Measurements from ENCODE around the gene FAM151A. TPM values are rescaled to one million over a fixed set of nuclear protein-coding genes. Genes with fewer than 3 reads are reported as not detected.

FAM151A gene
- total and polyA plus RNA-seq, 7 donors = 3.2 to 5.4 (median 3.7) TPM; not detected in 4

DNA sequence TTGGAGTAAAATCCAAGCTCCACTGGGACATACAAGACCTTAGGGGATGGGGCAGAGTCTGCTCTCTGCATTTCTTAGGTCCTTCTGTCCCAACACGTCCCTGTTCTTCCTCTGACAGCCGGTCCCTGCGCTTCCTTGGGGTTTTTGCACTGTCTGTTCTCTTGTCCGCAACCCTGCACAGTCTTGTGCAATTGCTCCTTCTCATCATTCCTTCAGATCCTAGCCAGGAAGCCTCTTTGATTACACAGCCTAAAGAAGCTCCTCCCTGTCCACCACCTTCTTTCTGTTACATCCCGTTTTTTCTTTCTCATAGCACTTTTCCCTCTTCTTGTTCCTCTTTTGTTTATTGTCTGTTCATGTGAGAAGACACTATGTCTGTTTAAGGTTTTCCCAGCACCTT, 55.4 kb downstream of the FAM151A start:
- no peaks in the 10 kb centered on the region for H3K9me3 ChIP-seq
- peak overlapping the region; percentile 50 to 79 (median 66) for H3K27ac ChIP-seq
- peaks cover 0 to 34% (median 27%) of the 10 kb centered on the region in 4 donors for H3K4me1 ChIP-seq
- 68 to 70% methylated on average over 5 of the region's 5 CpGs for WGBS, 2 donors
- no peaks in the 10 kb centered on the region for H3K27me3 ChIP-seq
- no peak overlapping the region for H3K4me3 ChIP-seq
- peak; percentile 67 for DNase-seq
- TF ChIP-seq POLR2AphosphoS5 (IDR thresholded peaks at IDR 0.05) (peak in 3 of 4 donors; percentile 19 to 54 (median 26)), EP300 (IDR thresholded peaks at IDR 0.05) (no peak), POLR2A (IDR thresholded peaks at IDR 0.05) (no peak)
- TF ChIP-seq, protein P1, sequence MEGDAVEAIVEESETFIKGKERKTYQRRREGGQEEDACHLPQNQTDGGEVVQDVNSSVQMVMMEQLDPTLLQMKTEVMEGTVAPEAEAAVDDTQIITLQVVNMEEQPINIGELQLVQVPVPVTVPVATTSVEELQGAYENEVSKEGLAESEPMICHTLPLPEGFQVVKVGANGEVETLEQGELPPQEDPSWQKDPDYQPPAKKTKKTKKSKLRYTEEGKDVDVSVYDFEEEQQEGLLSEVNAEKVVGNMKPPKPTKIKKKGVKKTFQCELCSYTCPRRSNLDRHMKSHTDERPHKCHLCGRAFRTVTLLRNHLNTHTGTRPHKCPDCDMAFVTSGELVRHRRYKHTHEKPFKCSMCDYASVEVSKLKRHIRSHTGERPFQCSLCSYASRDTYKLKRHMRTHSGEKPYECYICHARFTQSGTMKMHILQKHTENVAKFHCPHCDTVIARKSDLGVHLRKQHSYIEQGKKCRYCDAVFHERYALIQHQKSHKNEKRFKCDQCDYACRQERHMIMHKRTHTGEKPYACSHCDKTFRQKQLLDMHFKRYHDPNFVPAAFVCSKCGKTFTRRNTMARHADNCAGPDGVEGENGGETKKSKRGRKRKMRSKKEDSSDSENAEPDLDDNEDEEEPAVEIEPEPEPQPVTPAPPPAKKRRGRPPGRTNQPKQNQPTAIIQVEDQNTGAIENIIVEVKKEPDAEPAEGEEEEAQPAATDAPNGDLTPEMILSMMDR (IDR thresholded peaks at IDR 0.05) = no peak
- intact Hi-C loops (cut with DNase I) = no loop called here
- no peaks in the 10 kb centered on the region for H3K36me3 ChIP-seq

DNA sequence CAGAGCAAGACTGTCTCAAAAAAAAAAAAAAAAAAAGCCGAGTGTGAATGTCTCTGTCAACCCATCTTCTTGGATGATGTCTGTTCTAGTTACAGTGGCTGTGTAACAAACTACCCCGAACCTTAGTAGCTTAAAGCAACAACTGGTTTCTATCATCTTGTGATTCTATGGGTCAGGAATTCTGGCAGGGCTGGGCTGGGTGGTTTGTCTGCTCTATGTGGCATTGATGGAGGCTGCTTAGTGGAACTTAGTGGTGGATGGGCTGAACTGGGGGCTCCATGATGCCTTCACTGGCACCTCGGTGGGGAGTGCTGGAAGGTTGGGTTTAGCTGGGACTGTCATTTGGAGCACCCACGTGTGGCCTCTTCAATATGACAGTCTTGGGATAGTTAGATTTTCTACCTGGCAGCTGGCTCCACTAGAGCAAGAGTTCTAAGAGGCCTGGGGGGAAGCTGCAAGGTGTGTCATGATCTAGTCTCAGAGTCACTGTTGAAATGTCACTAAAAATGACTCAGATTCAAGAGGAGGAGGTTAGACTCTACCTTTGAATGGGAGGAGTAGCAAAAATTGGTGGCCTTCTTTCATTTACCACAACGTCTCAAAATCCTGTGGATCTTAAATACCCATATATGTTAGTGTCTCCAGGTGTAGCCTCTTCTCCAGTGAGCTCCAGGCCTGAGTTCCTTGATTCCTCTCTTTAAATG, 56.7 kb downstream of the FAM151A start:
- 79 to 88% methylated on average over 5 of the region's 5 CpGs for WGBS, 2 donors
- intact Hi-C loops (cut with DNase I) = no loop called here
- H3K4me1 ChIP-seq = peaks cover 0 to 25% (median 20%) of the 10 kb centered on the region in 4 donors
- TF ChIP-seq, protein P1 (IDR thresholded peaks at IDR 0.05) = no peak
- TF ChIP-seq POLR2AphosphoS5 (IDR thresholded peaks at IDR 0.05) (no peak), EP300 (IDR thresholded peaks at IDR 0.05) (no peak)
- H3K36me3 ChIP-seq = no peaks in the 10 kb centered on the region
- H3K9me3 ChIP-seq = no peaks in the 10 kb centered on the region
- H3K27me3 ChIP-seq = no peaks in the 10 kb centered on the region
- peak overlapping the region in 1 of 4 donors; percentile 79 for H3K27ac ChIP-seq
- H3K4me3 ChIP-seq = no peak overlapping the region
- DNase-seq = no peak

DNA sequence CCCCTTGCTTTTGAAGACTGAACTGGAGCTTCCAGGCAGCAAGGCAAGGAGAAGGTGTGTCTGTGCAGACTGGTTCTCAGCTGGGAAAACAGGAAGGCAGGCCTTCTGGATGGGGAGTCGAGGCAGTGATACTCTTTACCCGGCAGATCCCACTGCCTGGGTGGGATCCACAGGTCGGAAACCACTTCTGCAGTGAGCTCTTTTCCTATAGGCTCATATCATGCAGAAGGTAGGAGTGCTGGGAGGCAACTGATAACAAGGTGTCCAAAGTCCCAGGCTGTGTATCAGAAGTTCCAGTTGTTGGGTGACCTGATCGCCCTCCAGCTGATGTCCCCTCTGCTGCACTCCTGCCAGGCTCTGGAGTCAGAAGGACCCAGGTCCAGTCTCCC, 58.2 kb downstream of the FAM151A start:
- no peaks in the 10 kb centered on the region for H3K36me3 ChIP-seq
- H3K4me3 ChIP-seq = no peak overlapping the region
- H3K4me1 ChIP-seq = peaks cover 0 to 24% (median 15%) of the 10 kb centered on the region in 4 donors
- DNase-seq = peak; percentile 29
- no peaks in the 10 kb centered on the region for H3K27me3 ChIP-seq
- intact Hi-C loops (cut with DNase I) = no loop called here
- TF ChIP-seq, protein P1 (IDR thresholded peaks at IDR 0.05) = no peak
- TF ChIP-seq POLR2A (IDR thresholded peaks at IDR 0.05) = no peak
- no peak for TF ChIP-seq EP300 (IDR thresholded peaks at IDR 0.05)
- TF ChIP-seq POLR2AphosphoS5 (IDR thresholded peaks at IDR 0.05) = no peak
- no peaks in the 10 kb centered on the region for H3K9me3 ChIP-seq
- WGBS, 2 donors = 14 to 70% methylated on average over 4 of the region's 4 CpGs
- H3K27ac ChIP-seq = no peak overlapping the region

DNA sequence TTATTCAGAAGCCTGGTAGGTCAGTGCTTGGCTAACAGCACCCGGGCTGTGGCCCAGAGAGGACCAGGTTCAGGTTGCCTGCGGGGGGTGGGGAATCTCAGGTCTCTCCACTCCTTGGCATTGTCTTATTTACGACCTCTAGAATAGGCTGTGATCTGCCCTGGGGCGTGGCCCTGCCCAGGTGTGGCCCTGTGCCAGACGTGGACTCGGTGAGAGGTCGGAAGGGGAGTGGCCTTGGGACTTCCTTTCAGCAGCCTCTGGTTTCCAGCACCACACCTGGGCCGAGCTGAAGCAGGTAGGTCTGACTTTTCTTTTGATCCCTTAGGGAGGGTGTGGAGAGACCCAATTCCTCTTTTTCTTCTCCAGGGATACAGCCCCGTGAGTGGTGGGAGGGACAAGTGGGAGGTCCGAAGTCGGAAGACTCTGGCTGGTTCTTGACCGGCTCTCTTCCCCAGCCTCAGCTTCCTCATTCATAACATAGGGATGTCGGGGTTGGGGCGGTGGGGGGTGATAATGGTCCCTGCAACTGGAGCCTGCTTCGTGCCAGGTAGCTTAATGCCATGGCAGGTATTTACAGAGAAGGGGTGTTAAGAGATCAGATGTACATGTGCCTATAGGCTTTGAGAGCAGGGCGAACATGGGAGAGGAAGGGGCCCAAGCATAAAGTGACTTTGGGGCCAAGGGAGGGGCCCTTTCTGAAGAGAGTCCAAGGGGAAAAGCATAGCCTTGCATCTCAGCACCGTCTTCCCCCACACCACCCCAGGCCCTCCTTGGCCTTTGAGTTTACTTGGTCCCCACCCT, 58.8 kb downstream of the FAM151A start:
- H3K27ac ChIP-seq = no peak overlapping the region
- H3K9me3 ChIP-seq = no peaks in the 10 kb centered on the region
- intact Hi-C loops (cut with DNase I) = no loop called here
- peaks cover 0 to 30% (median 21%) of the 10 kb centered on the region in 4 donors for H3K4me1 ChIP-seq
- H3K4me3 ChIP-seq = no peak overlapping the region
- TF ChIP-seq POLR2A (IDR thresholded peaks at IDR 0.05) = peak in 1 of 2 donors; percentile 30
- TF ChIP-seq EP300 (IDR thresholded peaks at IDR 0.05) = no peak
- TF ChIP-seq POLR2AphosphoS5 (IDR thresholded peaks at IDR 0.05) = peak in 1 of 4 donors; percentile 37
- WGBS, 2 donors = 17 to 48% methylated on average over 17 of the region's 17 CpGs
- no peaks in the 10 kb centered on the region for H3K27me3 ChIP-seq
- peak; percentile 52 for DNase-seq
- no peaks in the 10 kb centered on the region for H3K36me3 ChIP-seq

DNA sequence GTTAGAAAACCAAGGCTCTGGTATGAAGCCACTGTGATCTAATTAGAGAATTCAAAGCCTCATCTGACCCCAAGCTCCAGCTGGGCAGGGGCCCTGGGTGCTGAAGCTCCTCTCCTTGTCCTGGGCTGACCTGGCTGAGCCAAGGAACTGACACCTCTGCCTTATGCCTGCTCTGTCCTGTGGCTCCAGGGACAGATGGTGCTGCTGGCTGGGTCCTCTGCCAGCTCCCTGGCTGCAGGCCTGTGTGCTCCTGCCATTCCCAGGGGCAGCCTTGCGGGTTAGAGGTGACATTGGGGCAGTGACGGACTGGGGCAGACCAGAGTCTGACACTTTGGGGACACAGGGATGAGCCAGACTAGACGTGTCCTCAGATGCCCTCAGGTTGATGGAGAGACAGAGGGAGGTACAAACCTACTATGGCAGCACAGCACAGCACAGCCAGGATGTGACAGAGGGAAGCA, 63.5 kb downstream of the FAM151A start:
- H3K27ac ChIP-seq = peak overlapping the region; percentile 1 to 67 (median 58)
- H3K27me3 ChIP-seq = no peaks in the 10 kb centered on the region
- no peaks in the 10 kb centered on the region for H3K9me3 ChIP-seq
- TF ChIP-seq POLR2A (IDR thresholded peaks at IDR 0.05) (no peak), POLR2AphosphoS5 (IDR thresholded peaks at IDR 0.05) (peak in 2 of 4 donors; percentile 26 to 40)
- TF ChIP-seq, protein P1 (IDR thresholded peaks at IDR 0.05) = no peak
- peak; percentile 63 for DNase-seq
- no peaks in the 10 kb centered on the region for H3K36me3 ChIP-seq
- H3K4me1 ChIP-seq = peaks cover 0 to 33% (median 28%) of the 10 kb centered on the region in 4 donors
- WGBS, 2 donors = 88 to 91% methylated on average over 3 of the region's 3 CpGs
- H3K4me3 ChIP-seq = no peak overlapping the region
- intact Hi-C loops (cut with DNase I) = no loop called here
